Thyroid gland (tissue), 4 donors: Measurements from ENCODE around the gene NOP16. TPM values are rescaled to one million over a fixed set of nuclear protein-coding genes. Genes with fewer than 3 reads are reported as not detected.

Experiments
- DNase-seq, 2 donors: peaks; one replicate each; pipeline ENCODE4 v3.0.0-alpha.2; 2019
- H3K27ac ChIP-seq, 3 donors: fragments of 200-600 bp; sonication (generic); 1 replicate in 2 of 3; 2 replicates in 1 of 3; pipeline ENCODE4 v1.5.1; 2016 to 2019; ENCODE audit warnings: mild to moderate bottlenecking in 1 of 3, moderate library complexity in 1 of 3
- H3K27me3 ChIP-seq: fragments of 200-600 bp; sonication (generic); one replicate; pipeline ENCODE4 v1.5.1; 2019
- H3K36me3 ChIP-seq, 2 donors: fragments of 200-600 bp; sonication (generic); one replicate each; pipeline ENCODE4 v1.5.1; 2016 to 2019
- H3K4me1 ChIP-seq, 2 donors: fragments of 200-600 bp; sonication (generic); one replicate each; pipeline ENCODE4 v1.5.1; 2017 to 2019
- H3K4me3 ChIP-seq, 3 donors: fragments of 200-600 bp; sonication (generic); replicated peaks in 1 of 3; 1 replicate in 2 of 3; 2 replicates in 1 of 3; pipeline ENCODE4 v1.5.1; 2016; ENCODE audit warnings: mild to moderate bottlenecking in 1 of 3
- H3K9me3 ChIP-seq: fragments of 200-600 bp; sonication (generic); one replicate; pipeline ENCODE4 v1.5.1; 2017
- CTCF ChIP-seq, 6 experiments: fragments of 200-600 bp in 3 of 6; fragments of 450-650 bp in 3 of 6; sonication (generic) in 3 of 6; IDR thresholded peaks; one replicate each; pipeline ENCODE4 v1.5.1; 2016 to 2019; ENCODE audit warnings: antibody characterized with exemption in 6 of 6, mild to moderate bottlenecking in 2 of 6, inconsistent platforms in 1 of 6, moderate library complexity in 1 of 6
- POLR2A ChIP-seq, 2 donors: fragments of 450-650 bp; IDR thresholded peaks; one replicate each; pipeline ENCODE4 v1.6.1; 2017; ENCODE audit warnings: antibody characterized with exemption in 2 of 2, mild to moderate bottlenecking in 2 of 2, moderate library complexity in 1 of 2
- WGBS, 2 donors: methylation state at CpG; one replicate each; pipeline ENCODE4 v1.1.5; 2017; 5-methylcytosine and 5-hydroxymethylcytosine counted together
- intact Hi-C: fragments of 100-400 bp; cut with DNase I; formaldehyde crosslinking; loops from one replicate; pipeline ENCODE4 v1.15.1; 2023
- total RNA-seq, 4 donors: library from RNA; depleted of rRNA; stranded (reverse); fragments of >200 nt; gene quantifications; one replicate each; pipeline ENCODE4 v1.2.3, GENCODE V29; 2016

NOP16 gene
- total RNA-seq, 4 donors from 2014 or later, result 4.7 to 13.7 (median 8.2) TPM

DNA sequence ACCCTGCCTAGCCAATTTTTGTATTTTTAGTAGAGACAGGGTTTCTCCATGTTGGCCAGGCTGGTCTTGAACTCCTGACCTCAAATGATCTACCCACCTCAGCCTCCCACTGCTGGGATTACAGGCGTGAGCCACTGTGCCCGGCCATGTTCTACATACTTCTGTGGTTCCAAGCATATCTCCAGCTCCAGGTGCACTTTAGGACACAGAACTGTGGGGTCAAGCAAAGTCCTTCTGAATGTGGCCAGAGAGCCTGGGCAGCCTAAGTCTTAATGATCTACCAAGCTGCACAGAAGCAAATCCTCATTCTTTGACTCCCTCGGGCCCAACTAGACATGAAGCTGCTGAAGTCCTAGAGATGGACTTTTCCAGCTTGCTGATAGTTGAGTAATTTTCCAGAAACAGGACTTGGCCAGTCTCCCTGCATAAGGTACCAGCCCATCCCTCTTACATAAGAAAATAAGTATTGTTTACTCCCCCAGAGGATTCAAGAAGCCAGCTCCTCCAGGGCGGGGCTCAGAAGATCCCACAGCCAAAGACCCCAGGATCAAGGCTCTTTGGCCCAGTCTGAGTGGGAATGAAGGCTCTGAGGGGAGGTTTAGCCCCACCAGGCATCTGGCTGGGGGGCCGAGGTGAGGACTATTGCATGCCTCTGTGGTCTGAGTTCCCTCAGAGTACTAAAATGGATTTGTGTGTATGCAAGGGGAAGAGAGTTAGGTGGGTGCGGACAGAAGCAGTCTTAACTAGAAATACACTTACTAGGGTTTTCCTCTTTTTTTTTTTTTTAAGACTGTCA, 19.3 kb upstream of the NOP16 start:
- no peak for DNase-seq
- 86 to 94% methylated on average over 6 of the region's 6 CpGs for WGBS, 2 donors
- no peaks in the 10 kb centered on the region for H3K9me3 ChIP-seq
- no peak overlapping the region for H3K4me3 ChIP-seq
- H3K4me1 ChIP-seq, result no peaks in the 10 kb centered on the region
- H3K27me3 ChIP-seq, result no peaks in the 10 kb centered on the region
- no peak overlapping the region for H3K27ac ChIP-seq
- TF ChIP-seq POLR2A (IDR thresholded peaks at IDR 0.05) (no peak), CTCF (IDR thresholded peaks at IDR 0.05) (no peak)
- intact Hi-C loops, result no loop called here
- H3K36me3 ChIP-seq, result peaks cover 5 to 16% of the 10 kb centered on the region in 2 donors

- H3K9me3 ChIP-seq, result no peaks in the 10 kb centered on the region
These were observed 18.1 kb upstream of the NOP16 start for GRCh38 chr5:176406436-176407052.

DNA sequence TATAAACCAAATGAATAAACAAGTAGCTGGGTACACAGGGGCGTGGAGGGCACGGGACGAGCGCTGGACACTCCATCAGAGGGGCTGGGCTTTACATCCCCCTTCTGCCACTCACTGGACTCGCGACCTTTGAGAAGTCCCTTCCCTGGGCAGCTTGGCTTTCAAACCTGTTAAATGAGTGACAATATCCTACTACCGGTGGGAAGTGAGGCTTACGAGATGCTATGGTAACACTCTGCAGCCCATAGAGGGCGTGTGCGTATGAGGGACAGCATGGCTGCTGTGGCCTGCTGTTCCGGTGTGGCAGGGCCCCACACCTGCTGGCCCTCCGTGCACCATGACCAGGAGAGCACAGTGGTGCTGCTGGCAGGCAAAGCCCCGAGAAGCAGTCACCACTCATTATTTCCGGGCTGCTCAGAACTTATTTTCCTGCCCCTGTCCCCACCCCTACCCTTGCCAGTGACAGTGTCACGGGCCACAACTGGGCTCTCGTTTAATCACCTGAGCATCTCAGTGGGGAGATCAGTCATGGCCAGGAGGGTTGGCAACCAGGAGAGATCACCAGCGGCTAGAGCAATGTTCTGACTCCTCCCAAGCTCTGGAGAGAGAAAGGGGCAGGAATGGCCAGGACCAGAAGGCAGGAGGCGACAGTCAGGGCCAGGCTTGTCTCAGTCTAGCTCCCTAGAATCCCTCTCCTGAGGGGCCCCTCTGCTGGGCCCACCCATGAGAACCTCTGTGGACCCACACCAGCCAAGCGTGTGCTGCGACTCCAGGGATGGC, 17.4 kb upstream of the NOP16 start:
- H3K27me3 ChIP-seq, result no peaks in the 10 kb centered on the region
- no peak overlapping the region for H3K4me3 ChIP-seq
- H3K4me1 ChIP-seq, result no peaks in the 10 kb centered on the region
- DNase-seq, result no peak
- no peaks in the 10 kb centered on the region for H3K9me3 ChIP-seq
- intact Hi-C loops, result no loop called here
- 84 to 87% methylated on average over 20 of the region's 20 CpGs for WGBS, 2 donors
- TF ChIP-seq POLR2A (IDR thresholded peaks at IDR 0.05) (no peak), CTCF (IDR thresholded peaks at IDR 0.05) (no peak)
- H3K27ac ChIP-seq, result no peak overlapping the region
- H3K36me3 ChIP-seq, result peaks cover 5 to 16% of the 10 kb centered on the region in 2 donors

More at GRCh38 chr5:176406436-176407052, 18.1 kb upstream of the NOP16 start:
- intact Hi-C loops, result no loop called here
- no peak overlapping the region for H3K4me3 ChIP-seq
- DNase-seq, result no peak
- H3K27ac ChIP-seq, result no peak overlapping the region
- 88 to 93% methylated on average over 9 of the region's 9 CpGs for WGBS, 2 donors
- TF ChIP-seq CTCF (IDR thresholded peaks at IDR 0.05), result no peak
- TF ChIP-seq POLR2A (IDR thresholded peaks at IDR 0.05), result no peak
- H3K36me3 ChIP-seq, result peaks cover 5 to 16% of the 10 kb centered on the region in 2 donors
- H3K4me1 ChIP-seq, result no peaks in the 10 kb centered on the region
- H3K27me3 ChIP-seq, result no peaks in the 10 kb centered on the region

DNA sequence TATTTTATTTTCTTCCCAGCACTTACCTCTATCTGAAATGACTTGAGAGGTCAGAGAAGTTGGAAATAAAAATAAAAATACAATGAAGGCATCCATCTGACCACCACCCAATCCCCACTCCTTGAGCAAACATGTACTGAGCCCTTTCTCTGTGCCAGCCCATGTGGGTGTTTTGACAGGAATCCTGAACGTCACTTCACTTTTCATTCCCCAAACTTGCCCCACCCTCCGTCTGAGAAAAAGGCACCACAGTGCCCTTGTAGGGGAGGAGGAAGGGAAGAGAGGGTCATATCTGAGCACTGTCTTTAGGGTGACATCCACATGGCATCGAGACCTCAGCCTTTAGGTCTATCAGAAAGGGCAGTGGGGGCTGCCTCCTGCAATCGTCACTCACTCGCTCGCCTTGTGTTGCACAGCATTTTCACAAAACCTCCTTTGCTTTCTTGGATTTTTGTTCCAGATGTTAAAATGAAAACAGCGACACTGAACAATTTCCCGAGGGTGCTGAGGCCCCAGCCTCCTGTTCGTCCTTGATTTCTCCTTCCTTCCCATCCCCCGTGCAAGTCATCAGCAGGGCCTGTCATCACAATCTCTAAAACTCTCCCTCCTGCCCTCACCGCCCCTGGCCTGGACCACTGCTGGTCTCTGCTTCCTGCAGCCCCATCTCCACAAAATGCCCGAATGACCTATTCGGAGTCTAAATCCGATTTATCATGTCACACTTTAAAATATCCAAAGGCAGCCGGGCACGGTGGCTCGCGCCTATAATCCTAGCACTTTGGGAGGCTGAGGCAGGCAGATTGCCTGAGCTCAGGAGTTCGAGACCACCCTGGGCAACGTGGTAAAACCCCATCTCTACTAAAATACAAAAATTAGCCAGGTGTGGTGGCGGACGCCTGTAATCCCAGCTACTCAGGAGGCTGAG, 13.1 kb upstream of the NOP16 start:
- intact Hi-C loops, result no loop called here
- no peak for TF ChIP-seq CTCF (IDR thresholded peaks at IDR 0.05)
- no peak for TF ChIP-seq POLR2A (IDR thresholded peaks at IDR 0.05)
- no peak overlapping the region for H3K27ac ChIP-seq
- H3K9me3 ChIP-seq, result no peaks in the 10 kb centered on the region
- H3K27me3 ChIP-seq, result no peaks in the 10 kb centered on the region
- no peak for DNase-seq
- no peak overlapping the region for H3K4me3 ChIP-seq
- H3K4me1 ChIP-seq, result peaks cover 0 to 3% of the 10 kb centered on the region in 2 donors
- 91 to 92% methylated on average over 22 of the region's 22 CpGs for WGBS, 2 donors
- H3K36me3 ChIP-seq, result peaks cover 4 to 6% of the 10 kb centered on the region in 2 donors
